Hepatocyte (in vitro differentiated cells): ENCODE data around the gene IQCH. TPM values are rescaled to one million over a fixed set of nuclear protein-coding genes. Genes with fewer than 3 reads are reported as not detected.
A peak's percentile ranks its signal among the peaks of the same experiment; 100 is the strongest.

Source experiments
- DNase-seq: peaks from one replicate; pipeline ENCODE4 v3.0.0-alpha.2; 2016; ENCODE audit warnings: low spot score
- H2AFZ ChIP-seq: fragments of 200-600 bp; sonication (generic); 2 replicates; pipeline ENCODE4 v1.6.0; 2016; ENCODE audit warnings: antibody characterized with exemption, mild to moderate bottlenecking
- H3K27ac ChIP-seq: fragments of 200-600 bp; sonication (generic); 2 replicates; pipeline ENCODE4 v1.5.1; 2016; ENCODE audit warnings: mild to moderate bottlenecking
- H3K27me3 ChIP-seq: fragments of 200-600 bp; sonication (generic); 2 replicates; pipeline ENCODE4 v1.6.1; 2016
- H3K36me3 ChIP-seq: fragments of 200-600 bp; sonication (generic); replicated peaks from 2 replicates; pipeline ENCODE4 v1.5.1; 2016; ENCODE audit warnings: low read depth; ENCODE audit not compliant: insufficient read depth
- H3K4me1 ChIP-seq: fragments of 200-600 bp; sonication (generic); 2 replicates; pipeline ENCODE4 v1.5.1; 2016; ENCODE audit warnings: mild to moderate bottlenecking, moderate library complexity; ENCODE audit not compliant: insufficient read depth
- H3K4me2 ChIP-seq: fragments of 200-600 bp; sonication (generic); 2 replicates; pipeline ENCODE4 v1.6.0; 2016
- H3K4me3 ChIP-seq: fragments of 200-600 bp; sonication (generic); 2 replicates; pipeline ENCODE4 v1.5.1; 2016; ENCODE audit warnings: mild to moderate bottlenecking
- H3K79me2 ChIP-seq: fragments of 200-600 bp; sonication (generic); 2 replicates; pipeline ENCODE4 v1.6.0; 2017; ENCODE audit warnings: mild to moderate bottlenecking
- H3K9me2 ChIP-seq: fragments of 200-600 bp; sonication (generic); replicated peaks from 2 replicates; pipeline ENCODE4 v1.6.0; 2017; ENCODE audit warnings: mild to moderate bottlenecking; ENCODE audit not compliant: insufficient read depth
- H3K9me3 ChIP-seq: fragments of 200-600 bp; sonication (generic); 2 replicates; pipeline ENCODE4 v1.5.1; 2016; ENCODE audit warnings: low read depth, mild to moderate bottlenecking
- H4K20me1 ChIP-seq: fragments of 200-600 bp; sonication (generic); 2 replicates; pipeline ENCODE4 v1.6.0; 2016; ENCODE audit warnings: mild to moderate bottlenecking; ENCODE audit not compliant: insufficient read depth, poor library complexity, severe bottlenecking
- CTCF ChIP-seq: fragments of 200-600 bp; sonication (generic); IDR thresholded peaks from 2 replicates; pipeline ENCODE4 v1.5.1; 2016; ENCODE audit warnings: antibody characterized with exemption, mild to moderate bottlenecking; ENCODE audit not compliant: poor library complexity
- EZH2 ChIP-seq: fragments of 200-600 bp; sonication (generic); IDR thresholded peaks from 2 replicates; pipeline ENCODE4 v1.6.1; 2016; ENCODE audit warnings: antibody characterized with exemption, mild to moderate bottlenecking, borderline replicate concordance
- EZH2phosphoT487 ChIP-seq: fragments of 200-600 bp; sonication (generic); IDR thresholded peaks from one replicate; pipeline ENCODE4 v1.6.1; 2018; ENCODE audit warnings: antibody characterized with exemption, mild to moderate bottlenecking, low read depth, moderate library complexity; ENCODE audit not compliant: unreplicated experiment, severe bottlenecking
- WGBS: methylation state at CpG from one replicate; pipeline ENCODE4 v1.1.6; 2016; ENCODE audit warnings: low lambda C conversion rate; ENCODE audit errors: missing lambda C conversion rate; 5-methylcytosine and 5-hydroxymethylcytosine counted together
- polyA plus RNA-seq: library from polyadenylated mRNA; unstranded; fragments of >200 nt; fragmentation: Nextera tagmentation; extraction: Ambion mirVana; gene quantifications from 2 replicates; pipeline ENCODE4 v1.2.1, GENCODE V29; 2016
- total RNA-seq: library from RNA; depleted of rRNA; stranded (reverse); fragments of >200 nt; gene quantifications from 2 replicates; pipeline ENCODE4 v1.2.3, GENCODE V29; 2014

Gene IQCH
- total and polyA plus RNA-seq, 2 experiments from 2014 or later, result 0.76 to 1.0 TPM

DNA sequence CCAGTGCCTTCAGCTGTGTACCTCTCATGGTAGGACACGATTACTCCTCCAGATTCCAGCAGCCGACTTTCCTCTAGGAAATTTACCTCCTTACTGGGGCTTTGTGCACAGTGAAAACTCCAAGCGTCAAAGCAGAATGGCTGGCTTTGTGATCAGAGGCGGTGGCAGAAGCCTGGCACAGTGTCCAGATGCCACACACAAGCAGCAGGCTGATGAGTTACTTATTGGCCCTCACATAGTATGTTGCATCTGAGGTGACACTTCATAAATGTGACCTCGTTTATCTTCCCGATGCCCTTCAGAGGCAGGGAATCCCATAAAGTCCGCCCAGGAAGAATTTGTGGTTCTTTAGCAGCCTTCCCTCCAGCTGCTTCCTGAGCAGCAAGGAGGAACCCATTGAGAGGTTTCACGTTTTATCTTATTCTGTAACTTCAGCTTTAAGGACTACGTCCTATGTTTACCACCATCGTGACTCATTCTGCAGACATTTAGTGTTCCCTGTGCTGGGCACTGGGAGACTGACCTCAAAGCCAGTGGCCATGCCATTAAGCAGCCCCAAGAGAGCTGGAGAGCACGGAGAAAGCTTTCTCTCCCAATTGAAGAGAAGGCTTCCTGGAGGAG, 159.3 kb downstream of the IQCH start:
- Histone ChIP-seq H3K9me3 (no peaks in the 10 kb centered on the region), H3K4me3 (no peak overlapping the region), H3K79me2 (no peaks in the 10 kb centered on the region), H3K4me1 (peaks cover 12% of the 10 kb centered on the region), H3K4me2 (peak overlapping the region; percentile 39), H2AFZ (peak overlapping the region; percentile 10), H4K20me1 (no peaks in the 10 kb centered on the region), H3K27me3 (no peaks in the 10 kb centered on the region), H3K9me2 (no peaks in the 10 kb centered on the region), H3K27ac (peak overlapping the region; percentile 56), H3K36me3 (no peaks in the 10 kb centered on the region)
- peak; percentile 57 for DNase-seq
- TF ChIP-seq CTCF (no peak), EZH2 (no peak), EZH2phosphoT487 (no peak)
- WGBS, result 49% methylated on average over 11 of the region's 11 CpGs

GRCh38 chr15:67415181-67415580, 160.6 kb downstream of the IQCH start:
- no peaks in the 10 kb centered on the region for H3K36me3 ChIP-seq
- no peak for DNase-seq
- 84% methylated on average over 7 of the region's 7 CpGs for whole genome bisulfite sequencing
- no peak overlapping the region for H3K4me2 ChIP-seq
- TF ChIP-seq CTCF (no peak), EZH2 (no peak), EZH2phosphoT487 (no peak)
- H3K27me3 ChIP-seq, result no peaks in the 10 kb centered on the region
- no peak overlapping the region for H2AFZ ChIP-seq
- no peaks in the 10 kb centered on the region for H4K20me1 ChIP-seq
- H3K4me1 ChIP-seq, result peaks cover 12% of the 10 kb centered on the region
- no peak overlapping the region for H3K27ac ChIP-seq
- H3K9me3 ChIP-seq, result no peaks in the 10 kb centered on the region
- no peak overlapping the region for H3K4me3 ChIP-seq
- no peaks in the 10 kb centered on the region for H3K9me2 ChIP-seq
- no peaks in the 10 kb centered on the region for H3K79me2 ChIP-seq

DNA sequence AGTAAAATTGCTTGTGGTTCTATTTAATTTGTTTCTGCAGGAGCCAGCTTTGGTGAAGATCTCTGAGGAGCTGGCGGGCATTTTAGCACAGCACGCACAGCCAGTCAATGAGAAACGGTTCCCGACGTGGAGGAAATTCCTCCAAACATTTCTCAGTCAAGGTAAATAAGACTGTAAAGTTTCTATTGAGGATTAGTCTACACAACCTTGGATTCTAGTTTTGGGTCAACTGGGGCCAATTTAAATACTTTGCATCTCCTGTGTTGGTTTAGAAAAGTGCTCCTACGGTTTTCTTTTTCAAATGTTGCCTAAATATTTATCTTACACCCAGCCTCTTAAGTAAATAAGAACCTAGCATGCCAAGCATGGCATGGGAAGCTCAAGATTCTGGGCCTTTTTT, 162.3 kb downstream of the IQCH start:
- WGBS, result 46% methylated on average over 6 of the region's 6 CpGs
- no peak for DNase-seq
- H3K27ac ChIP-seq, result peak overlapping the region; percentile 24

More for the DNA sequence above, 162.3 kb downstream of the IQCH start:
- Histone ChIP-seq H2AFZ (peak overlapping the region; percentile 0), H3K4me2 (peak overlapping the region; percentile 4), H3K4me1 (peaks cover 12% of the 10 kb centered on the region), H4K20me1 (no peaks in the 10 kb centered on the region), H3K36me3 (no peaks in the 10 kb centered on the region), H3K9me3 (no peaks in the 10 kb centered on the region), H3K79me2 (no peaks in the 10 kb centered on the region), H3K4me3 (no peak overlapping the region), H3K9me2 (no peaks in the 10 kb centered on the region), H3K27me3 (no peaks in the 10 kb centered on the region)
- TF ChIP-seq EZH2phosphoT487 (no peak), EZH2 (no peak), CTCF (no peak)
